GM12878 (cell line): ENCODE results near the gene ATG4A.

ENCODE experiments used
- RB1 ChIP-seq: fragments of 450-650 bp; formaldehyde crosslinking; IDR thresholded peaks from 2 replicates; pipeline ENCODE4 v1.6.1; 2017; ENCODE audit warnings: mild to moderate bottlenecking, borderline replicate concordance
- STAT3 ChIP-seq: IDR thresholded peaks from 2 replicates; pipeline ENCODE4 v1.6.1; 2011; ENCODE audit warnings: low read depth, low read length, improper control_type of control experiment

- TF ChIP-seq RB1, result no peak
- no peak for TF ChIP-seq STAT3
These were observed 86.5 kb downstream of the ATG4A start for GRCh38 chrX:108178143-108178498.
